ENCODE measurements around the gene IQGAP2.
A peak's percentile ranks its signal among the peaks of the same experiment; 100 is the strongest.

Gene IQGAP2

GRCh38 chr5:76579166-76579937 lies 176.3 kb downstream of the IQGAP2 start:
- no peak for TF ChIP-seq CTCF (IDR thresholded peaks at IDR 0.05; ENCODE audit: insufficient read depth, low read length, poor library complexity, severe bottlenecking)
- no peak for DNase-seq (ENCODE audit: extremely low read depth, insufficient read length)

GRCh38 chr5:76580981-76581380 lies 177.9 kb downstream of the IQGAP2 start:
- Histone ChIP-seq H3K36me3 (ENCODE audit: control insufficient read depth, insufficient read depth, low read length) (no peaks in the 10 kb centered on the region; the same call in 1 of the 2 replicates), H3K27me3 (replicated peaks; ENCODE audit: control insufficient read depth, insufficient read depth, low read length) (no peaks in the 10 kb centered on the region), H3K4me3 (replicated peaks; ENCODE audit: low read depth, low read length) (no peak overlapping the region)
- DNase-seq (ENCODE audit: extremely low read depth, insufficient read length) = no peak
- no peak for TF ChIP-seq CTCF (IDR thresholded peaks at IDR 0.05; ENCODE audit: insufficient read depth, low read length, poor library complexity, severe bottlenecking)

More at GRCh38 chr5:76579166-76579937, 176.3 kb downstream of the IQGAP2 start:
- Histone ChIP-seq H3K4me3 (replicated peaks; ENCODE audit: low read depth, low read length) (no peak overlapping the region), H3K27me3 (replicated peaks; ENCODE audit: control insufficient read depth, insufficient read depth, low read length) (no peaks in the 10 kb centered on the region), H3K36me3 (ENCODE audit: control insufficient read depth, insufficient read depth, low read length) (no peaks in the 10 kb centered on the region)

GRCh38 chr5:76582230-76583162 lies 179.4 kb downstream of the IQGAP2 start:
- Histone ChIP-seq H3K36me3 (ENCODE audit: control insufficient read depth, insufficient read depth, low read length) (no peaks in the 10 kb centered on the region; the same call in 1 of the 2 replicates), H3K4me3 (replicated peaks; ENCODE audit: low read depth, low read length) (no peak overlapping the region; the same call in 1 of the 2 replicates), H3K27me3 (replicated peaks; ENCODE audit: control insufficient read depth, insufficient read depth, low read length) (no peaks in the 10 kb centered on the region)
- DNase-seq (ENCODE audit: extremely low read depth, insufficient read length) = peak; percentile 30
- TF ChIP-seq CTCF (IDR thresholded peaks at IDR 0.05; ENCODE audit: insufficient read depth, low read length, poor library complexity, severe bottlenecking) = no peak

GRCh38 chr5:76583163-76584047 lies 180.3 kb downstream of the IQGAP2 start:
- no peaks in the 10 kb centered on the region; the same call in 1 of the 2 replicates for H3K36me3 ChIP-seq (ENCODE audit: control insufficient read depth, insufficient read depth, low read length)
- peak; percentile 19 for TF ChIP-seq CTCF (IDR thresholded peaks at IDR 0.05; ENCODE audit: insufficient read depth, low read length, poor library complexity, severe bottlenecking)

GRCh38 chr5:76585783-76586217 lies 182.7 kb downstream of the IQGAP2 start:
- no peak for TF ChIP-seq CTCF (IDR thresholded peaks at IDR 0.05; ENCODE audit: insufficient read depth, low read length, poor library complexity, severe bottlenecking)
- H3K36me3 ChIP-seq (ENCODE audit: control insufficient read depth, insufficient read depth, low read length) = no peaks in the 10 kb centered on the region; the same call in 1 of the 2 replicates
- H3K27me3 ChIP-seq (replicated peaks; ENCODE audit: control insufficient read depth, insufficient read depth, low read length) = no peaks in the 10 kb centered on the region
- no peak overlapping the region for H3K4me3 ChIP-seq (replicated peaks; ENCODE audit: low read depth, low read length)
- no peak for DNase-seq (ENCODE audit: extremely low read depth, insufficient read length)

More at GRCh38 chr5:76583163-76584047, 180.3 kb downstream of the IQGAP2 start:
- Histone ChIP-seq H3K4me3 (replicated peaks; ENCODE audit: low read depth, low read length) (no peak overlapping the region), H3K27me3 (replicated peaks; ENCODE audit: control insufficient read depth, insufficient read depth, low read length) (no peaks in the 10 kb centered on the region)
- no peak for DNase-seq (ENCODE audit: extremely low read depth, insufficient read length)

Measured in GM06990 (cell line).